Left lobe of liver (tissue), 2 donors: ENCODE results near the gene TTC34. TPM values are rescaled to one million over a fixed set of nuclear protein-coding genes. Genes with fewer than 3 reads are reported as not detected.
A peak's percentile ranks its signal among the peaks of the same experiment; 100 is the strongest.
"Not testable (repeated sequence)": the region's sequence is repeated elsewhere in the genome, so short reads cannot be mapped to it uniquely, and the experiment has no call there.

Experiments
- ATAC-seq: fragments of 200-7000 bp; cut with Tn5 transposase; one replicate; pipeline ENCODE4 v1.9.1; 2020; ENCODE audit warnings: mild to moderate bottlenecking, moderate library complexity
- DNase-seq: peaks from one replicate; pipeline ENCODE4 v3.0.0-alpha.2; 2020; ENCODE audit warnings: low spot score
- total RNA-seq: library from RNA; stranded (reverse); gene quantifications from one replicate; pipeline ENCODE4 v1.2.1, GENCODE V29; 2021
- donor health status: DM: no; HTN: no; CAD: no; lungs with moderate emphysema.
- donor health status: DM: no; HTN: yes; CAD: no.

Gene TTC34
- total RNA-seq, 1 donor from 2014 or later = 0.20 TPM

DNA sequence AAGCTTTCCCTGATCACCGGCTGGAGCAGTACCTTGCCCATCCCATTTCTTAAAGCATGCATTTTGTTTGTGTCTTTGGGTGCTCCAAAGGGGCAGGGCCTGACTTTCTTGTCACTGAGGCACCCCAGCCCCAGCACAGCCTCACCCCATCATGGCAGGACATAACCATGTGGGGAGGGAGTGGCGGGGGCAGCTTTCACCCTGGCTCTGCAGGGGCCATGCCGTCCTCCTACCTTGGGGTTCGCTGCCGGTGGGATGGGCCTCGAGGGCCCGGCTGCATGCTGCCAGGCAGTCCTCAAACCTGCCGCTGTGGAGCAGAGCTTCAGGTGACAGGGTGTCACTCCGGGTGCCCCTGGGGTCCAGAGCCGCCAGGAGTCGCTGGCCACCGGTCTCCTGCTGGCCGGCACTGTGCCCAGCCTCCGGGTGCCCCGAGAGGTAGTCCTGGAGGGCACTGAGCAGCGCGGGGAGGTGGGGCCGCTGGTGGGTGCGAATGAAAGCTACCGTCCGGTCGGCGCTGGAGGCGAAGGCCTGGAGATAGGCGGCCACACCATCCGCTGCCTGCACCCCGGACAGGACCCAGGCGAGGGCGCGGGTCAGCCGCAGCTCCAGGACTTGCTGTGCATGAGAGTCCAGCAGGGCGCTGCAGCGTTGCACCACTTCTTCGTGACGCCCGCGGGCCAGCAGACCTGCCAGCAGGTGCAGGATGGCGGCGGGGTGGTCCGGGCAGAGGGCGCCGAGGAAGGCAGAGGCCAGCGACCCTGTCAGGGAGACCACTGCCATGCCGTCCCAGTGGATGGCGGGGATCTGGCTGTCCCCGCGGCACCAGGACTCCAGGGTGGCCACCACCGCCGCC, 1.5 kb downstream of the TTC34 start:
- ATAC-seq (no peak), DNase-seq (no peak)

DNA sequence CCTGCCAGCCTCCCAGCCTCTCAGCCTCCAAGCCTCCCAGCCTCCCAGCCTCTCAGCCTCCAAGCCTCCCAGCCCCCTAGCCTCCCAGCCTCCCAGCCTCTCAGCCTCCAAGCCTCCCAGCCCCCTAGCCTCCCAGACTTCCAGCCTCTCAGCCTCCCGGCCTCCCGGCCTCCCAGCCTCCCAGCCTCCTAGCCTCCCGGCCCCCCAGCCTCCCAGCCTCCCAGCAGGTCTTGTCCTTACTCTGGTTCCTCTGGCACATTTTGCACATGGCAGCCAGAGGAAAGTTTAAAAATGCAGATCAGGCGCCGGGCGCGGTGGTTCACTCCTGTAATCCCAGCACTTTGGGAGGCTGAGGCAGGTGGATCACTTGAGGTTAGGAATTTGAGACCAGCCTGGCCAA, 2.5 kb downstream of the TTC34 start:
- ATAC-seq = not testable (repeated sequence)

DNA sequence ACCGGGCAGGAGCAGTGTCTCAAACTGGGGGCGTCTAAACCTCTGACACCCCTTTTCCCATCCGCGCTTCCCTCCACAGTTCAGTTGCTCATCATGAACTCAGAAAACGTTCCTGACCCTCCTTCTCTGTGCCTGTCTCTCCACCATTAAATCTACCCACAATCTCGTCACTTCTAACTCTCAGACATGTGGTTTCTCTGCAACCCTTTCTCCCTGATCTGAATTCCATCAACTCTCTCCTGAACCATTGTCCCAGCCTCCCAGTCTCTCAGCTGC, 3.8 kb downstream of the TTC34 start:
- no peak for DNase-seq
- no peak for ATAC-seq

More for the DNA sequence above, 2.5 kb downstream of the TTC34 start:
- not testable (repeated sequence) for DNase-seq

DNA sequence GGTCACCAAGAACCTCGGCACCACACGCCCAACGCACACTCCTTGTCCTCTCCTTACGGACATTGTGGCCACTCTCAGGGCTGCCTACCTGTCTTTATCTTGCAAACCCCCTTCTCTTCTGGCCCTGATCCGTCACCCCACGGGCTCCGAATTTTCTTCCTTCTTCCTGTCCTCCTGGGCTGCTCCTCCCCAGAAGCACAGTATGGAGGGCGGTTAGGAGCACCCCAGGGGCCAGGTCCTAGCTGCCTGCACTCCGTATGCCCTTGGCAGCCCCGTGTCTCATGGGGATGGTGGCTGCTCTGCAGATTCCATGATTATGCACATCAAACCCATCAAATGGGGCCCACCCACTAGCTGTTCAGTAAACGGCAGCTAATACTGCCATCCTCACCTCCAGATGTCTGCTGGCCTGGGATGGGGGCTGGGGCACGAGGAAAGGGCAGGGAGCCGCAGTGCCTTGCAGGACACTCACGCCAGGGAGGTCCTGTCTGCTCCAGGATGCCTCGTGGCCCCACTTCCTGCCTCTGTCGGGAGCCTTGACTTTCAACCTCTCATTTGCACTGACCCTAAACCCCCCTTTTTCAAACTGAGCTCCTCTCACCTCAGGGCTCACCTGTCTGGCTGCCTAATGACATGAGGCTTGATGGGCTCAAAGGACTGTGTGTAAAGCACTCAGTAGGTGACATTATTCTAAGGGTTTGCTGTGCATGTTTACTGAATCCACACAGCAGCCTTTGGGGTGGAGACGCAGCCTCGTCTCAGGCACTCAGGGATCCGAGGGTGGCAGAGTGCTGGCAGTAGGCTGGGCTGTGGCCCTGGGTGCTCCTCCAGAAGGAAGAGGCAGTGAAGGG, 4.4 kb downstream of the TTC34 start:
- ATAC-seq = no peak
- no peak for DNase-seq

DNA sequence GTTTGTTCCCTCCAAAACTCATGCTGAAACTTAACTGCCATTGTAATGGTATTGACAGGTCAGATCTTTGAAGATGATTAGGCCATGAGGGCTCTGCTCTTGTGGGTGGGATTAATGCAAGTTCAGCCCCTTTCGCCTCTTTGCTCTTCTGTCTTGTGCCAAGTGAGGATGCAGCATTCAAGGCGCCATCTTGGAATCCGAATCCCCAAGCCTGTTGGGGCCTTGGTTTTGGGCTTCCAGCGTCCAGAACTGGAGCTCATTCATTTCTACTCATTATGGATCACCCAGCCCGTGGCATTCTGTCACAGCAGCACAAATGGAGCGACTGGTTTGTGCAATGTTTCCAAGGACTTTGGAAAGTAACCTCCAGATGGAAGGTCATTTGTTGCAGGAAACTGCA, 5.6 kb downstream of the TTC34 start:
- ATAC-seq (no peak), DNase-seq (no peak)

DNA sequence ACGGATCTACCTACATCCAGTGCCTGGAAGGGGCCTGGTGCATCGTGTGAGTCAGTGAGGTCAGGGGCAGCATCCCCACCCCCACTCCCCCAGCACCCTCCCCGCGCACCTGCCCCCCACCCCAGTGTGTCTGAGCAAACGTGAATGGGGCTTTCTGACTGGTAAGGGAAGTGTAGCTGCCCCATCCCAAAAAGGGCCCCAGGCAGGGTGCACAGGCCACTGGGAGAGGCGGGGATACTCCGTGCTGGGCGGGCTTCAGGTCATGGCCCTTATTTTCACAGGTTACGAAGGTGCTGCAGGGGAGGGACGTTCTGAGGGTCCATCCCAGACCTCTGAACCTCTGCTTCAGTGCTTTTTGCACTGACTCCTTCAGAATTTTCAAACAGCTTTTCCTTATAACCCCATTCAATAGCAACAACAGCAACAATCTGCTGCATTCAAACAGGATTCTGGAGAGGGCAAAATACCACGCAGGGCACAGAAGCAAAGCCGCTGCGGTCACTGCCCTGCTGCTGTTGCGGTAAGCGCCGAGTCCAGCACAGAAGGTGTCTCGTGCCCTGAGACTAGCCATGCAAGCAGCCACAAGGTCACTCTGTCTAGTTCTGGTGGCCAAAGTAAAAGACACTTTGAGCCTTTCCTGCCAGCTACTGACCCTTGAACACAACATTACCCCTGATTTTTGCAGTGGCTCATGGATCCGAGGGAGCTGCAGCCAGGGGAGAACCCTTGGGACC, 10.3 kb downstream of the TTC34 start:
- ATAC-seq (no peak), DNase-seq (no peak)

DNA sequence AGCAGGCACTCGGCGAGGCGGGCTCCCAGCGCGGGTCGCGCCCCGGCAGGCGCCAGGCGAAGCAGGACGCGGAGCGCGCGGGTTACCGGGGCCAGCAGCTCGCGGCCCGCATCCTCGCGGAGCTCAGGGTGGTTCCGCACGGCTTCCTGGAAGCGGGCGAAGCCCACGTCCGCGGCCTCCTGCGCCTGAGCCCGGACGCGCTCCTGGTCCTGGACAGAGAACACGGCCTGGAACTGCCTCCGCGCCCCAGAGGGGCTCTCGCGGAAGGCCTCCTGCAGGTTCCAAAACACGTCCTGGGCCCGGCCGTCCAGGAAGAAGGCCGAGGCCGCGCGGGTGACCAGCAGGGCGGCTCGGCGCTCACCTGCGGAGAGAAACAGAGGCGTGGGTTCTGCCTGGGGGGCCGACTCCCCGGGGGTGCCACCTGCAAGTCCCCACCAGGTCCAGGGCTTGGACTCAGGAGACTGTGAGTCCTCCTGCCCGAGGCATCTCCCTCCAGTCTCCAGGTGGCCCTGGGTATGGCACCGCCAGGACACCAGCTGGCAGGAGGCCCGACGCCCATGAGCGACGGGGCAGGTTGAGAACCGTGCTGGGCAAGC, 11.4 kb downstream of the TTC34 start:
- ATAC-seq (no peak), DNase-seq (no peak)

DNA sequence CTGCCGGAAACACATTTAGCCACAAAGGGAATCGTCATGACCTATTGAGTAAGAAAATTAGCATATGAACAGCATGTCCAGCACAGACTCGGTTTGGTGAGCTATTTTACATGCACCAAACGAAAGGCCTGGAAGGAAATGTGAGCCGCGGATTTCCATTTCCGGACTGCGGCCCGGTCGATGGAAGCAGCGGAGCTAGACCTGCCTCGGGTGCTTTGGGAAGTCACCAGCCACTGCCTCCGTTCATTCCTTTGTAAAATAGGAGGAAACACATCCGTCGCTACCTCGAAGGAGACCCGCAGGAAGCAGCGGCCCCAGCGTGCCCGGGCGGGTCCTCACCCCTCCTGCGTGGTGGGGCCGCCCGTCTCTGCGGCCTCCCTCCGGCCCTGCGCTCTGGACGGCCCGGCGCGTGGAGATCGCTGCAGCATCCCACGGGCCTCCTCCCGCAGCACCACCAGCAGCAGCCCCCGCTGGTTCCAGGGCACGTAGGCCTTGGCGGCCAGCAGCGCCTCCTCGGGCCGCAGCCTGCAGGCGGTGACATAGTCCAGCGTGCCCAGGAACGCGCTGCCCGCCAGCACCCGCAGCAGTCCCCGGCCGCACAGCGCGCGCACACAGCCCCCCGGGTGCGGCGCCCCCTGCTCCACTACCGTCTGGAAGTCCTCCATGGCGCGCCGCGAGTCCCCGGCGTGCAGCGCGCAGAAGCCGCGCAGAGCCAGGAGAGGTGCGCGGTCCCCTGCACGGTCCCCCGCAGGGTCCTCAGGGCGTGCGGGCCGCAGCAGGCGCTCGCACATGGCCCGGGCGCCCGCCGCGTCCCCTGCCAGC, 12.1 kb downstream of the TTC34 start:
- ATAC-seq (no peak), DNase-seq (no peak)

DNA sequence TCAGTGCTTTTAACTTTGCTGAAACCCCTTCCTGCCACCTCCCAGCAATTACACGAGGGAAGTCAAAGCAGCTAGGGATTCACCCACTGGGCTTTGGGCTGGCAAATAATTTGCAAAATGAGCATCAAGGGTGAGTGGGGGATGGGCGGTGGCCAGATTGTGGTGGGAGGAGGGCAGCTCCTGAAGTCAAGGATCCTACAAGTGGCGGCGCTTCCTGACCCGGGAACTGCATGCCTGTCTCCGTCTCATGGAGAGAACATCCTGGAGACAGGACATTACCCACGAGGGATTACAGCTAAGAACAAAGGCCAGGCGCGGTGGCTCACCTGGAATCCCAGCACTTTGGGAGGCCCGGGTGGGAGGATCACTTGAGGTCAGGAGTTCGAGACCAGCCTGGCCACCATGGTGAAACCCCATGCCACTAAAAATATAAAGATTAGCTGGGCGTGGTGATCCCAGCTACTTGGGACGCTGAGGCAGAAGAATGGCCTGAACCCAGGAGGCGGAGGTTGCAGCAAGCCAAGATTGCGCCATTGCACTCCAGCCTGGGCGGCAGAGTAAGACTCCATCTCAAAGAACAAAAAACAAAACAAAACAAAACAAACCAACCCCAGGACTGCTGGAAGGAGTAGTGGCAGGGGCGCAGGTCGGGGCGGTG, 12.9 kb downstream of the TTC34 start:
- DNase-seq = no peak

DNA sequence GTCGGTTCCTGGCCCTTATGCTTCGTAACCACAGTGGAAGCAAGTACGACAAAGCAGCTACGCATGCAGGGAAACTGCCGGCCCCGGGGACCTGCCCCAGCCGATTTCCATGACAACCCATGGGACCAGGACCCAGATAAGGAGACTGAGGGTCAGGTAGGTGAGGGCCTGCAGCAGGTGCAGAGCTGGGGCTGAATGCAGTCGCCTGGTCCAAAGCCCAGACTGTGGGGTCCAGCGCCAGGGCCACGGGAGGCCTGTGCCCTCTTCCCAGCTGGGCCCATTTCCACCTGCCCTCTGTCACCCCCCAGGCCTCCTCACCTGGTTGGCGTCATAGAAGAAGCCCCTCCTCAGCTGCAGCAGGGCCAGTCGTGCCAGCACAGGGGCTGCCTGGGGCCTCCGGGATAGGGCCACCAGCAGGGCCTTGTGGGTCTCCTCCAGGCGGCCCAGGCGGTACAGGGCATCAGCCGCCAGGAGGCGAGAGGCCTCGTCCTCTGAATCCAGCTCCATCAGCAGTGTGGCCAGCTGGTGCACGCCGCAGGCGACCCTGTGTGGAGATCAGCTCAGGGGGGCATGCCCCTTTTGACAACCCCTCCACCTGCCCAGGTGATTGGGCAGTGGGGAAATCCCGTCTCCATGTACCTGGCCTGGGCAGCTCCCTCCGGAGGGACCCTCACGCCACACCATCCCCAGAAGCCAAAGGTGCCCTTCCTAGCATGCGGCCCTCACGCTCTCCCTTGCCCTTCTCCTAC, 14.2 kb downstream of the TTC34 start:
- ATAC-seq (no peak), DNase-seq (no peak)

More for the DNA sequence above, 12.9 kb downstream of the TTC34 start:
- ATAC-seq = no peak

DNA sequence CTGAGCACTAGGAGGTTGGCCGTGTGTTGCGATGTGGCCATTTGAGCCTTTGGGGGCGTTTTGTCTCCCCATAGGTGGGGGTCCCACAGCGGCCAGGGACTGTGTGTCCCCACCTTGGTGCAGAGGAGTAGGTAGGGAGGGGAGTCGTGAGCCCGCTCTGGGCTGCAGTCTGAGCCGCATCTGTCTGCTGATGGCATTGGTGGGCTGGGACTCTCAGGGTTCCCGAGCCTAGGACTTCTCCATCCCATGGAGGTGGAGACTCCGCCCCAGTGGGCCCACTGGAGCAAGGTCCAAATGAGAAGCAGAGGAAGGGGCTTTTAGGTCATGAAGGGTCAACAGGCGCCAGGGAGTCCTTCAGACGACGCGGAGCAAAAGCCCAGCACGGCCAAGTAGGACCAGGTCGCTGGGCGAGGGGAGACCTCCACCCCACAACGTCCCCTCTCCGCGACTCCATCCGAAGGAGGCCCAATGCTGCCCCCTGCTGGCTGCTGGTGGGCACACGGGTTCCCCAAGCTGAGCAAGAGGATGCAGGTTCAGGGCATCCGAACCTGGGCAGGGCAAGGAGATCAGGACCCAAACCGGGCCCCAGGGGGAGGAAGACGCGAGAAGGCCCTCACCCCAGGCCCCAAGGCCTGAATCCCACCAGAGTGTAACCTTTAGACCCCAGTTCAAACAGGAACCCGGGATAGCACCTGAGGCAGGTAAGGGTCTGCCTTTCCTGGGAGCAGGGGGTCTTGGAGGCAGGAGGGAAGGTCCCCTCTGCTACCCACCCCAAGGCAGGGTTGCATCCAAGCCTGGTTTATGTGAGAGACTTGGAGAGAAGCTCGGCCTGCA, 14.9 kb downstream of the TTC34 start:
- peak; percentile 80 for ATAC-seq
- peak; percentile 55 for DNase-seq

DNA sequence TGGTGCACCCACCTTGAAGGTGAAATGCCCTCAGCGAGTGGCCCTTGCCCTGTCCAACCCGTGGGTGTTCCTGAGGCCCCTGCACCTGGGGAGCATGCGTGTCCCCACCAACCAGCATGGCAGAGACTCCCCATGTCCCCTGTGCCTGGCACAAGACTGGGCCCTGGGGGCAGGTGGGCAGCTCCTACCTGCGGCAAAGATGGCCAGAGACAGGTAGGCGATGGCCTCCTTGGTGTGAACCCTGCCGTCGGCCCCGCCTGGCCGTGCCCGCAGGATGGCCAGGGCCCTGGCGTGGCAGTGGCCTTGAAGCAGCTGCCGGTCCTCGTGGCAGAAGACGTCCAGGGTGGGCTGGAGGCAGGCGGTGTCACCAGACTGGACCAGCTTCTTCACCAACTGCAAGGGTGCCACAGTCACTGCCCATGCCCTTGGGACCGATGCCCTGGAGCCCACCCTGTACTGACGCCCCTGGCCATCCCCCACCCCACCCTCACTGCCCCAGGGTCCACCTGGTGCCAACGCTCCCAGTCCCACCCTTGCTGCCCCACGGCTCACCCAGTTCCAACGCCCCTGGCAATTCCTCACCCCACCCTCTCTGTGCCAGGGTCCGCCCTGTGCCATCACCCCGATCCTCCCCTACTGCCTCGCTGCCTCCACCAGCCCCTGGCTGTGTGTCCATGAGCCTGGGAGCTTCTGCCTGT, 15.7 kb downstream of the TTC34 start:
- DNase-seq (peak; percentile 40), ATAC-seq (no peak)

DNA sequence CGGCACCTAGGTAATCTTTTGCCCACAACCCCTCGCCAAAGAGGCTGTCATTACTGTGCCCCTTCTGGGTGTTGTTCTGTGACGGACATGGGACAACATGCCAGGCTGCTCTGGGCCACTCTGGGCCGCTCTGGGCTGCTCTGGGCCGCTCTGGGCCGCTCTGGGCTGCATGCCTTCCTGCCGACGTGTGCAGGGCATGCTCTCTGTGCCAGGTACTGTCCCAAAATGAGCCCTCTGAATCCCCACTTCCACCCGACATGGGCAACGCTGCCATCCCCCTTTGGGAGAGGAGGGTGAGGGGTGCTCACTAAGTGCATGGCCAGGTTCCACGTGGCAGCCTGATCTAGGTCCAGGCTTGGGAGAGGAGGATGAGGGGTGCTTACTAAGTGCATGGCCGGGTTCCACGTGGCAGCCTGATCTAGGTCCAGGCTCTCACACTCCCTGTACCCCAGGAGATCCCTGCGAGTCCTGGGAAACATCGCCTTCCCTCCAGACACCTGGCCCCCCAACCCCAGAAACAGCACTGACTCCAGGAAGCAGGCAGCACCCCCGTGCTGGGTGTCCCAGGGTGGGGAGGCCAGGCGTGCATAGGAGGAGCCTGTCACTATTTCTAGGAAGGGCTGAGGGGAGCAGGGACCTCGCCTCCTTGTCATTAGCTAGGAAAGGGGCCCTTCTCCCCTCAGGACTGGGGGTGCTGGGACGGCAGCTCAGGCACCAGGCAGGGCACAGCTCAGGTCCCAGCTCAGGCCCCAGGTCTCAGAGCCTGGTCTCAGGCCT, 16.5 kb downstream of the TTC34 start:
- ATAC-seq (no peak), DNase-seq (peak; percentile 34)

DNA sequence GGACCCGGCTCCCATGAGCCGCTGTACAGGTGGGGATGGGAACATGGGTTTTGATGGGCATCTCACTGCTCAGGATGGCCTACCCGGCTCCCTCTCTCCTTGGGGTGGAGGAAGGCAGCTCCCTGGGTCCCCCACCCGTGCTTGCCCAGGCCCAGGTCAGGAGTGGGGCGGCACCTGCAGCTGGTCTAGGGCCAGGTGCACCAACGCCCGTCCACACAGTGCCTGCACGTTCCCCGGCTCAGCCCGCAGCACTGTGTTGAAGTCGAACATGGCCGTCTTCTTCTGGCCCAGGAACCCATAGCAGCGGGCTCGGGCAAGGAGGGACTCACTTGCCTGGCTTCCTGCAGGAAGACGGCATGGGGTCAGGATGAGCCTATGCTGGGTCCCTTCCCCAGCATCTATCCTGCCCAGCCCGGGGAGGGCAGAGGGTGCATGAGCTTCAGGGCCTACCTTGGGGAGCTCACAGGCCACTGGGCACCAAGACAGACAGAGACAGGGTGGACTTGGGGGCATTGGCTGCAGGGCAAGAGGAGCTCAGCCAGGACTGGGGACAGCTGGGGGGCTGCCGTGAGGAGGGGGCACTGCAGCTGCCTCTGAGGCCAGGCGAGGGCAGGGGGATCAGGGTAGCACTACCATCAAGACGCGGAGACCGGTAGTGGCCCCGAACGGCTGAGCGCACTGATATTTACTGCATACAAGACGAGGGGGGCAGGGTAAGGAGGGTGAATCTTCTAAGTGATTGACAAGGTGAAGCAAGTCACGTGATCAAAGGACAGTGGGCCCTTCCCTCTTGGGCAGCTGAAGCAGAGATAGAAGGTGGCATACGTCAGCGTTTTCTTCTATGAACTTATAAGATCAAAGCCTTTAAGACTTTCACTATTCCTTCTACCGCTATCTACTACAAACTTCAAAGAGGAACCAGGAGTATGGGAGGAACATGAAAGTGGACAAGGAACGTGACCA, 17.8 kb downstream of the TTC34 start:
- DNase-seq (peak; percentile 35), ATAC-seq (no peak)

DNA sequence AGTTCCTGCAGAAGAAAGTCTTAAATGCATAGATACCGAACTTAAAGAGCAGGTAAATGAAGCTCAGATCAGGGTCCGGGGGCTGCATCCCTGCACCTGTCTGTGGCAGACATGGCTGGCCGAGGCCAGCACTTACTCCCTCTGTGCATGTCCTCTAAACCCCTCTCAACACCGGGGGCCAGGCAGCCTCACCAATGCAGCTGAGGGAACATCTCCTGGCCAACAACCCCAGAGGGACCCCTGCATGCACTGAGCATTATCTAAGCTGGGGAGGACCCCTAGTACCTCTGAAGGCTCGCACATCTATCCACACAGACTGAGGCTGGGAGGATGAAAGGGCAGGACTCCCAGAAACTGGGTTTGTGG, 18.4 kb downstream of the TTC34 start:
- no peak for DNase-seq

DNA sequence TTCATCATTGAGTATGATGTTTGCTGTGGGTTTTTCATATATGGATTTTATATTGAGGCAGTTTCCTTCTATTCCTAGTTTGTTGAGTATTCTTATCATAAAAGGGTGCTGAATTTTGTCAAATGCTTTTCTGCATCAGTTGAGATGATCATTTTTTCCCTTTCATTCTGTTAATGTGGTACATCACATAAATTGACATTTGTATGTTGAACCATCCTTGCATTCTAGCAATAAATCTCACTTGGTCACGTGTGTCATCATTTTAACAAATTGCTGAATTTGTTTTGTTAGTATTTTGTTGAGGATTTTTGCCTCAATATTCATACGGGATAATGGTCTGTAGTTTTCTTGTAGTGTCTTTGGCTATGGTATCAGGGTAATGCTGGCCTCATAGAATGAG, 19.9 kb downstream of the TTC34 start:
- ATAC-seq = no peak
- no peak for DNase-seq

More for the DNA sequence above, 18.4 kb downstream of the TTC34 start:
- ATAC-seq = no peak
